ENCODE results near the gene STK38L. TPM values are rescaled to one million over a fixed set of nuclear protein-coding genes. Genes with fewer than 3 reads are reported as not detected.

The STK38L gene
- total RNA-seq, 2 donors from 2014 or later: 70.6 to 135 TPM

DNA sequence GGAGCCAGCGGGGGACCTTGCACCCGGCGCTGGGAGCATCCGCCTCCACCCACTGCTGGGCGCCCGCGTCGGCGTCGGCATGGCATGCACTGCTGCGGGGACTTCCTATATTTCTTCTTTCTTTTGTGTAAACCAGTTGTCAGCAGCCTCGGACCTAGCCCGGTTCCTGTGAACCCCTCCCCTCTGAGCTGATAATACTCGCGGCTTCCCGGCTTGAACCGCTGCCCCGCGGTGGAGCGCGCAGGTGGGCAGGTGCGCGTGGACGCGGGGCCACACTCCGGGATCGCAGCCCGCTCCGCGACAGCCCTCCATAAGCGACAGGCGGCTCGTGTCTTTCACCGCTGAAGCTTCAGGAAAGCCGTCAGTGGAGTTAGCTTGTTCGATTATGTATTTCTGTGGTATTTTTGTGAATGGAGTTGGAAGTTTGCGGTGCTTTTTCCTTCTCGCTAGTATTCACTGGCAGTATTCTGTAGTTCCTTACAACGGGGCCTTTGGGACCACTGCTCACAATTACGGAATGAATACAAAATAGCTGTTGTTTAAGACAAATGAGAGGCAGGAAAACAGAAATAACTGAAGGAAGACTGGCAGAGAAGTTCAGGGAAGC is 89.4 kb downstream of the STK38L start:
- ATAC-seq: peak; percentile 3 to 42
- intact Hi-C loops (cut with DNase I): loop anchor here in 1 of 2 donors (10.0 kb wide), 1 partner anchor 321 kb away; no protein-coding TSS in a partner anchor
- peak; percentile 29 for DNase-seq

DNA sequence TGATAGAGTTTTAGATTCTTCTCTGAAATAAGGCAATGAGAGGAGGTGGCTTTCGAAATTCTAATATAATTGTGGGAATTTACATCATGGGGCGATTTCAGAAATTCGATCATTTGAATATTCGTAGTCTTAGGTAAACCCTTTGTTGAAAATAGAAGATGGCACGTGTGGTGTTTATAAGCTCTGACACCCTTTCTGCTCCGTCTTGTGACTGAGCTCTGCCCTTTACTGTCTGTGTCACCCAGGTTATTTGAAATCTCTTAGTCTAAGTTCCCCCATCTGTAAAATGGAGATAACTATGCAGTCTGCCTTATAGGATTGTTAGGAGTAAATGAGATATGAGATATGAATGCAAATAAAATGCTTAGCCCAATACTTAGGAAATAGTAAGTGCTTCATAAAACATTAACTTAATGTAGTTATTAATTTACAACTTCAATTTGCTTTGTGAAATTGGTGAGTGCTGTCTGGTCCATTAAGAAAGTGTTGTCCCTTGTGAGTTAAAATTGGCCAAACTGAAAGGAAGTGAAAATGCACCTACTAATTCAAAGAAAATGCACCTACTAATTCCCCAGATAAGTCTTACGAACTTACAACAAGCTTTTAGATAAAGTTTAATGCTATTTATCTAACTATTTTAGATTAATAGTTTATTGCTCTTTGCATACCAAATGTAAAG is 90.1 kb downstream of the STK38L start:
- DNase-seq (no peak), ATAC-seq (no peak)
- intact Hi-C loops (cut with DNase I): loop anchor here in 1 of 2 donors (10.0 kb wide), 1 partner anchor 321 kb away; no protein-coding TSS in a partner anchor

DNA sequence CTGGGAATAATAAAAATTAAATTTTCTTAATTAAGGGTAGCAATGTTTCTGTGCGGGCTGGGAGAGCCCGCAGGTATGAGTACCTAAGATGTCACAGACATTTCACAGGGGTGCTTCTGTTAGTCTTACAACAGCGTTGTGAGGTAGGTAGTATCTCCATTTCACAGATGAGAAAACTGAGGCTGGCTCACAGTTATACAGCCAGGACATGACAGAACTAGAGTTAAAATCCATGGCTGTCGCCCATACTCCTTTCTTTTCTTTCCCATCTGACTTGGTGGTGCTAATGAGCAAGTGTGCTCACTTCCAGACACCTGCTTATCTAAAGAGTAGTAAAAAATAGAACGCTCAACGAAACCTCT is 90.6 kb downstream of the STK38L start:
- intact Hi-C loops (cut with DNase I): loop anchor here in 1 of 2 donors (10.0 kb wide), 1 partner anchor 320 kb away; no protein-coding TSS in a partner anchor
- ATAC-seq: no peak
- no peak for DNase-seq

DNA sequence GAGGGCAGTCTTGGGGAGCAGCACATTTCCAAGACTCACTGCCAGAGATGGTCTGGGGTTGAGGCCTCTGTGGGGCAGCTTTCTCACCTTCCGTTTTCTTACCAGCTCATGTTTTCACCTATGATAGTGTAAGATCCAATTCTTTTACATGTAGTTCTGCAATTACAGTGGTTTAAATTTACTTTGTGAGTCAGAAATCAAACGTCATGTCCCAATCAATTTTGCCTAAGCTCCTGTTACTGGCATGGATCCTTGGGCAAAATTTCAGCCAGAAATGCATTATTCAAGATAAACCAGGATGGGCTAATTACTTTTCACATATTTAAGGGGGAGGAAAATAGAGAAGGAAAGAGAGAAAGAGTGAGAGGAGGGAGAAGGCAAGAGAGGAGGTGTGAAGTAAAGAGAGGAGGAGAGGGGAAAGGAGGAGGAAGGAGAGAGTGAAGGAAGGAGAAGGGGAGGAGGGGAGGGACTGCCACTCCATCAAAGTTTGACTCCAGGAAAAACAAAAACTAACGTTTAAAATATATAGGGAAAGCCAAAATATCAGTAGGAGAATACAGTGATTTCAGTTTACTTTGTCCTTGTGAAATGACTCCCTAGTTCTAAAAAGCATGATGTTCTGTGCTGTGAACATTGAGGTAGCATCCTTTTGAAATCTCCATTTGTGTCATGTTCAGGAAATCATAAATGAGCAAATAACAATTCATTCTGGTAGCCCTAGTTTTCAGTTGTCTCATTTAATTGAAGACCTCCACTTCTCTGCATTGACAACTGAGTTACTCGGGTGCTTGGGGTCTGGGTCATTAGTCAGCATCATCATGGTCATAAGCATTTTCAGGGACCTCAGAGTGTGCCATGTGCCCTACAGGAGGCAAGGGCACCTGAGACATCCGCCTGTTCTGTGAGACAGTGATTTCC is 91.5 kb downstream of the STK38L start:
- no peak for DNase-seq
- no peak for ATAC-seq
- intact Hi-C loops (cut with DNase I): loop anchor here in 1 of 2 donors (10.0 kb wide), 1 partner anchor 319 kb away; no protein-coding TSS in a partner anchor

DNA sequence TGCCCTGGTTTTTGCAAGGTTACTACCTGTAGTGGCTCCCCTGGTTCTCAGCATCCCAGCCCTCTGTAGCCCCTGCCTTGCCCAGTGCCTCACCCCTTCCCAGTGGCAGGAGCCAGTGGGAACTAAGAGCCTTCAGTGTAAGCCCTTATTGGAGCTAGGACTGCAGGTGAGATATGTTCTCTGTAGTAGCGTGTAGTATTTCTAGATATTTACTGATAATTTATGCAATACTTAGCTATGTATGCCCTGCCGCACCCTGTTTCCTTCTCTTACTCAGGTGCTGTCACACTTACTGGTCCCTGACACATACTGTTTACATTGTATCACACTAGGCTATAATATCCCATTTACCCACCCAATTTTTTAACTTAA is 92.2 kb downstream of the STK38L start:
- DNase-seq: no peak
- intact Hi-C loops (cut with DNase I): loop anchor here in 1 of 2 donors (10.0 kb wide), 1 partner anchor 319 kb away; no protein-coding TSS in a partner anchor
- no peak for ATAC-seq

DNA sequence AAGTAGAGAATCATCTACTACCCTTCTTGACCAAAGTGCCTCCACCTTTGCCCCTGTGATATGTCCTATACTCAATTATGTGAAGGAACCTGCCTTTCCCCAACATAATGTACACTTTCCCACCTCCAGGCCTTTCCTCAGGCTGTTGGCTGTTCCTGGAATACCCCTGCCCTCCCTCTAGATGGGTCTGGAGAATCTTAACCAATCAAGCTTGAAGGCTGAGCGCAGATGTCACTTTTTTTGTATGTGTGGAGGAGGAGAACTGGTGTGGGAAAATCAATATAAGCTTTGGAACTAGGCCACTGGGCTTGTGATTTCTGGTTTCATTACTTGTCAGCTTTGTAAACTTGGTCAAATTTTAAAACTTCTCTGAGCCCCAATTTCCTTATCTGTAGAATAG is 93.3 kb downstream of the STK38L start:
- ATAC-seq (no peak), DNase-seq (no peak)
- intact Hi-C loops (cut with DNase I): loop anchor here in 1 of 2 donors (10.0 kb wide), 1 partner anchor 317 kb away; no protein-coding TSS in a partner anchor

DNA sequence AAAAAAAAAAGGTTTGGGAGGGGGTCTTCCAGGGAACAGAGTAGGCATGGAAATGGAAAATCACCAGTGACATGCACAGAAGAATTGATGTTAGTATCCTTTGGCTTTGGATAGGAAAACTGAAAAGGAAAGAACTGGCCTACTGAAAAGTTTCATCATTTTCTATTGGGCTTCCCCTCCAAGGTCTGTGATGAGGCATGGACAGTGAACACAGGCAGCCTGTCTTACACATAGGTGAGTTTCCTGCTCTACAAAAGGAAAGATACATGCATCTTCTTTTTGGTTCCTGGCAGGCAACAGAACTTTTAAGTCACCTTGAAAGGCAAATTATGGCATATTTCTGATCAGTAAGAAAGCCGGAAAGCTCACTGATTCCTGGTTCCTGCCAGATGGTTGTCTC is 94.4 kb downstream of the STK38L start:
- ATAC-seq: no peak
- intact Hi-C loops (cut with DNase I): loop anchor here in 1 of 2 donors (10.0 kb wide), 1 partner anchor 316 kb away; no protein-coding TSS in a partner anchor
- DNase-seq: no peak

DNA sequence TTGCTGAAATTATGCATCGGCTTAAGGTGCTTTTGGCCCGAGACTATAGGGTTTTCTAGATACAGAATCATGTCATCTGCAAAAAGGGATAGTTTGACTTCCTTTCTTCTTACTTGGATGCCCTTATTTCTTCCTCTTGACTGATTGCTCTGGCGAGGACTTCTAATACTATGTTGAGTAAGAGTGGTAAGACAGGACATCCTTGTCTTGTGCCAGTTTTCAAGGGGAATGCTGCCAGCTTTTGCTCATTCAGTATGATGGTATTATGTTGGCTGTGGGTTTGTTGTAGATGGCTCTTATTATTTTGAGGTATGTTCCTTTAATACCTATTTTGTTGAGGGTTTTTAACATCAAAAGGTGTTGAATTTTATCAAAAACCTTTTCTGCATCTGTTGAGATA is 96.9 kb downstream of the STK38L start:
- intact Hi-C loops (cut with DNase I): no loop called here
- ATAC-seq (no peak), DNase-seq (no peak)

DNA sequence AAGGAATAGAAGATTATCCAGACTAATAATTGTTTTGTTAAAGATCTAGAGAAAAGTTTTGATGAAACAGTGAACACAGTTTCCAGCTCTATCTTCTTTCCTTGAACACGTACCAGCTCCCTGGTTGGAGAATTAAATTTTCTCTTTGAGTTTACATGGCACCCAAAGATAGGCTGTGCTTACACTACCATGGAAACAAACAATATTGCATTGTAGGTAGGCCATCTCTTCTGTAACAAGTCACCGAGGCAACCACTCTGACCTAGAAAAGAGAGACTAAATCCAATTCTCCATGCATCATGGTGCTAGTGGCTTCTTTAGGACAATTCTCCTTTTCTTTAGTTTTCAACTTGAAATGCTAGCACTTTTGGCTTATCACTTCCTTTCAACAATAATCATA is 98.5 kb downstream of the STK38L start:
- intact Hi-C loops (cut with DNase I): no loop called here
- ATAC-seq: no peak
- DNase-seq: no peak

DNA sequence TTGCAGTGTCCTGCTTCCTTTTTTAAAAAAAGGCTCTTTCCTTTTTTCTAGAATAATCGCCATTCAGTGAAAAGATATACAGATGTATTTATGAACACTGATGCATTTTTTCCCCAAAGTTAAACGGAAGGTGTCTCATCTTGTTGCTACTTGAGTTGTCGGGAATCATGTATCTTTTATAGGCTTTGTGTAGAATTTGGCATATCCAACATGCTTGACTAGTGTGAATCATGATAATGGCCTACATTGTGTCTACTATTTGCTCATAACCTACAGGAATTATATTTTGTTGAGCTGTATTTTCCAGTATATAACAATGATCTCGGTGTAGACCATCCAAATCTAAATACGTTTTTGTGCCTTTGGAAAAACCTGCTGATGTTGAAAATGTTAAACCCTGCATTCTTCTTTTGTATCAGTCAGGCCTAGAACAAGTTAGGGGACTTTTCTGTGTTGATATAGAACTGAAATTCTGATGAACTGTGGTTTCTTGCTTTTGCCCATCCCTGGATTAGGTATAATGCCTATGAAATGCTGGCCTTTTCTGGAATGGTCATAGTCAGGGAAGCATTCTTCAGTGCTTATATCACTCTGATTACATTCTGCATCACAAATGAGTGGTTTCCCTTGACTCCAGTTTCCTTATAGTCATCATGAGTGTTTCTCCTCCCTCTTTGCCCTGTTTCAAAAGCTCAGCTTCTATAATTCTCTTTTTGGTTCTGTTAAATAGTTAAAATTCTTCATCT is 99.3 kb downstream of the STK38L start:
- intact Hi-C loops (cut with DNase I): no loop called here
- peak in 1 of 2 donors; percentile 47 for ATAC-seq
- no peak for DNase-seq

DNA sequence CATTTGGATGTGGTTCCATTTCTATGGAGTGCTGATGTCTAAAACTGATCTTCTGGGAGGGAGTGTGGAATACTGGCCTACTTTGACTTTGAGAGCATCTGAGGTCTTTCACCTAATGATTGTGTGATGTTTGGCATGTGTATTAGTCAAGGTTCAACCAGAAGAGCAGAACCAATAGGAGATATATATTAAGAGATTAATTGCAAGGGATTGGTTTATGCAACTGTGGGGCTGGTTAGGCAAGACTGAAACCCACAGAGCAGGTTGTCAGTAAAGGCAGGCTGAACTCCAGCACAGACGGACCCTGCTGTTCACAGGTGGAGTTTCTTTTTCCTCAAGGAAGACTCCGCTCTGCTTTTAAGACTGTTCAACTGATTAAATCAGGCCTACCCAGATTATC is 100.2 kb downstream of the STK38L start:
- DNase-seq (no peak), ATAC-seq (no peak)
- intact Hi-C loops (cut with DNase I): no loop called here

DNA sequence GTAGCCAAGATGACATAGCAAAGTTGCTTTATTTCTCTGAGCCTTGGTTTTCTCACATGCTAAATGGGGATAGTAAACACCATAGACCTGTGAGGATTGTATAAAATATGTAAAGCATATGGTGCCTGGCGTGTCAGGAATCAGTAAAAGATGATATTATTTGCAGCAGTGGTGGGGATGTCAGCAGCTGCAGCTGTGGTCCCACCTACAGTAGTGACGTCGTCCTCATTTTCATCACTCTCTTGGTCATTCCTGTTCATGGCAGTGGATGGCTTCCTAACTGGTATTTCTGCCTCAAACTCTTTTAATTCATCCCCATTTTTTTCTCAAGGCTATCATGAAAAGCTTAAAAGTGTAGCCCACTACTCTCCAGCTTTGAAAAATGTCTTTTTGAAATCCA is 100.7 kb downstream of the STK38L start:
- no peak for DNase-seq
- no peak for ATAC-seq
- intact Hi-C loops (cut with DNase I): no loop called here

DNA sequence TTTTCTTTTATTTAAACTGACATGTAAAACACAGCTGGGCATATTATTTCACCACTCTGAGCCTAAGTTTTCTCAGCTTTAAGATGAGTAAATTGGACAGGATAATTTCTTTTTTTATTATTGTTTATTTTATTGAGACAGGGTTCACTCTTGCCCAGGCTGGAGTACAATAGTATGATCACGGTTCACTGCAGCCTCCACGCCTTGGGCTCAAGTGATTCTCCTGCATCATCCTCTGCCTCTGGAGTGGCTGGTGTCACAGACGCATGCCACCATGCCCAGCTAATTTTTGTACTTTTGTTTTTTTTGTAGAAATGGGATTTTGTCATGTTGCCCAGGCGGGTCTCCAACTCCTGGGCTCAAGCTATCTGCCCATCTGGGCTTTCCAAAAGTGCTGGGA is 101.3 kb downstream of the STK38L start:
- DNase-seq: no peak
- intact Hi-C loops (cut with DNase I): no loop called here
- ATAC-seq: no peak

DNA sequence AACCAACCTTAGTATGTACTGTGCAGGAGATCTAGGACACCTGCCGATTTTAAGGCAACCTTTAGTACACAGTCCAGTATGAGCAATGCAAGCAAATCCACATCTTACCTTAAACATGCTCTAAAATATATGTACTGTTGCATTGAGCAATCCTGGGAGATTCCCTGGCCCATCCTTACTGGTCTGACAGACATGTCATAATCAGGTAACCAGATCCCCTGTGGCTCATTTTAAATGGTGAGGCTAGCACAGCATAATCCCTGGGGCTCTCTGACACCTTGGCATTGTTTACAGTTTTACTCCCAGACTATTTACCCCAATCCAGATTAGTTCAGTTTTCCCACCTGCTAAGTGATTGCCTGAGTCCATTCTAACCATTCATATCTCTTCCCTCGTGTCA is 103.7 kb downstream of the STK38L start:
- ATAC-seq: no peak
- no peak for DNase-seq
- intact Hi-C loops (cut with DNase I): no loop called here

DNA sequence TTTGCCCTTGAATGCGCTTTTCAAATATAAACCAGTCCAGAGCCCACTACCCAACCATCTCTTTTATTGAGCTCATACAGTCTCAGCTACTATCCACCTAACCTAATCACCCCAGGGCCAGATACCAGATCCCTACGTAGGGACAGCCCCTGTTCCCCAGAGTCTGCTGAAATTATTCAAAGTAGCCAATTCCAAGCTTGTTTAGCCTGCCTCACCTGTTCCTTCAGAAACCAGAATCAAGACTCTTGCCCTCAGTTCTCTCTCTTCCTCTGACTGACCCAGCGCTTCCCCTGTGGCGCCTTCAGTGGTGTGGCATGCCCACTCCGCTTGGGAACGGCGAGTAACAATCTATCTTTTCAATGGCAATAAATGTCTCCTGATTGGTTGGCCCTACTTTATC is 107.4 kb downstream of the STK38L start:
- intact Hi-C loops (cut with DNase I): no loop called here

DNA sequence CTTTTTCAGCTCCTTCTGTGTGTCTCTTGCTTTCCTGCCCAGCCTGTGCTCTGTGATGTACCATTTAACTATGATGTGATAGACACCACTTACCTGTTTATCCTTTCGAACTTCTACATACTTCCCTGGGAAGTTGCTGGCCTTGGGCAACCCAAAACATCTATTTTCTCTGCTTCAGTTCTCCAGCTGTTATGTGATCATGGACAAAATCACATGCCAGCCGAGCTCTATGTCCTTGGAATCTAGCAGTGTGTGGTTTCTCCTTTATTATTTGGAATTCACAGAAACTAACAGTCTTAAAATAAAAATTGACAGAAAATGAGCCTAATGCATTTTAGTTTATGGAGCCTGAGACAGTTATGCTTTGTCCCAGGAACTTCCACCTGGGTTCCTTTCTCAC is 111.4 kb downstream of the STK38L start:
- DNase-seq (no peak), ATAC-seq (no peak)
- intact Hi-C loops (cut with DNase I): no loop called here

More for the DNA sequence above, 107.4 kb downstream of the STK38L start:
- ATAC-seq (no peak), DNase-seq (no peak)

DNA sequence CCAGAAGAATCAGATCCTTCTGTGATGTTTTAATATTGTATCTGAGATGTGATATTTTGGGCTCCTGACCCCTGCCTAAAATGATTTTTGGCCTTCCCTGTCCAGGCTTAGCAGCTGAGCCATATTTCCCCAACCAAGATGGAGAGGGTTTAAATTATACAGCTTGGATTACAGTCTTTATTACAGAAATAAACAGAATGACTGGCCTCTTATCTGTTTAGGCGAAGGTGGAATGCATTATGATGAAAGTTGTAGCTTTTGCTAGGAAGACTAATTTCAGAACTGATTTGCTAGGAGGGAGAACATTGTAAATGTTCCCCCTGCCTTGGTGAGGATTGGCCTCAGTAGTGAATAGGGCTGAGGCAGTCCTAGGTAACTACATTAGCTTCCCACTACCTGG is 111.9 kb downstream of the STK38L start:
- intact Hi-C loops (cut with DNase I): no loop called here
- DNase-seq (no peak), ATAC-seq (no peak)

DNA sequence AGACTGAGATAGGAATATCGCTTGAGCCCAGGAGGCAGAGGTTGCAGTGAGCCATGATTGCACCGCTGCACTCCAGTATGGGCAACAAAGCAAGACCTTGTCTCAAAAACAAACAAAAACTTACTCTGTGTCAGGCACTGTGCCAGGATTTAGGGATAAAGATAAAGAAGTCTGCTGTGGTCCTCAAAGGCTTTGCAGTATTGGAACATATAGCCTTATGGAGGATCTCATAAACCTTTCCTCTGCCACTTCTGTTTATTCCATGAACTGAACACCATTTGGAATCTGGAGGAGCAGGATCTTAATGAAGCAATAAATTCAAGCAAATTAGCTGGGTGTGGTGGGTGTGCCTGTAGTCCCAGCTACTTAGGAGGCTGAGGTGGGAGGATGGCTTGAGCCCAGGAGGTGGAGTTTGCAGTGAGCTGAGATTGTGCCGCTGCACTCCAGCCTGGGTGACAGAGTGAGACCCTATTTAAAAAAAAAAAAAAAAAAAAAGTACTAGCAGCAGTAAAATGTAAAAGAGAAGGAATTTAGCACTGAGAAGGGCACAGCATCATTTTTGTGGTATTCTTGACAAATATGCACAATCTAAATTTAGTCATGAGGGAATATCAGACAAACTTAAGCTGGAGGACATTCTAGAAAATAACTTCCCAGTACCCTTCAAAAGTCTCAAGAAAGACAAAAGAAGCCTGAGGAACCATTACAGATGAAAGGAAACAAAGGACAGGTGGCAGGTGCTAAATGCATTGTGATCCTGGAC is 115.7 kb downstream of the STK38L start:
- ATAC-seq (no peak), DNase-seq (no peak)
- intact Hi-C loops (cut with DNase I): no loop called here

All from left cardiac atrium (tissue), 4 donors.